Adipocyte (in vitro differentiated cells): Measurements from ENCODE around the gene STAB1.

Experiments
- DNase-seq: peaks from one replicate; pipeline ENCODE4 v3.0.0-alpha.2; 2015; ENCODE audit warnings: low read depth
- H3K27me3 ChIP-seq: replicated peaks from 2 replicates; pipeline ENCODE4 v1.7.0; 2013; ENCODE audit warnings: mild to moderate bottlenecking, low read length, moderate library complexity; ENCODE audit not compliant: control insufficient read depth, insufficient read depth
- H3K36me3 ChIP-seq: 2 replicates; pipeline ENCODE4 v1.7.0; 2013; ENCODE audit warnings: low read length, mild to moderate bottlenecking, moderate library complexity; ENCODE audit not compliant: control insufficient read depth, insufficient read depth, severe bottlenecking
- H3K4me1 ChIP-seq: 2 replicates; pipeline ENCODE4 v1.7.0; 2013; ENCODE audit warnings: mild to moderate bottlenecking, low read length, moderate library complexity; ENCODE audit not compliant: control insufficient read depth, insufficient read depth
- H3K4me3 ChIP-seq: 2 replicates; pipeline ENCODE4 v1.7.0; 2013; ENCODE audit warnings: mild to moderate bottlenecking, low read length, moderate library complexity
- H3K9ac ChIP-seq: 2 replicates; pipeline ENCODE4 v1.7.0; 2013; ENCODE audit warnings: mild to moderate bottlenecking, low read length, moderate library complexity
- H3K9me3 ChIP-seq: 2 replicates; pipeline ENCODE4 v1.7.0; 2013; ENCODE audit warnings: mild to moderate bottlenecking, low read length, moderate library complexity; ENCODE audit not compliant: control insufficient read depth

The STAB1 gene

DNA sequence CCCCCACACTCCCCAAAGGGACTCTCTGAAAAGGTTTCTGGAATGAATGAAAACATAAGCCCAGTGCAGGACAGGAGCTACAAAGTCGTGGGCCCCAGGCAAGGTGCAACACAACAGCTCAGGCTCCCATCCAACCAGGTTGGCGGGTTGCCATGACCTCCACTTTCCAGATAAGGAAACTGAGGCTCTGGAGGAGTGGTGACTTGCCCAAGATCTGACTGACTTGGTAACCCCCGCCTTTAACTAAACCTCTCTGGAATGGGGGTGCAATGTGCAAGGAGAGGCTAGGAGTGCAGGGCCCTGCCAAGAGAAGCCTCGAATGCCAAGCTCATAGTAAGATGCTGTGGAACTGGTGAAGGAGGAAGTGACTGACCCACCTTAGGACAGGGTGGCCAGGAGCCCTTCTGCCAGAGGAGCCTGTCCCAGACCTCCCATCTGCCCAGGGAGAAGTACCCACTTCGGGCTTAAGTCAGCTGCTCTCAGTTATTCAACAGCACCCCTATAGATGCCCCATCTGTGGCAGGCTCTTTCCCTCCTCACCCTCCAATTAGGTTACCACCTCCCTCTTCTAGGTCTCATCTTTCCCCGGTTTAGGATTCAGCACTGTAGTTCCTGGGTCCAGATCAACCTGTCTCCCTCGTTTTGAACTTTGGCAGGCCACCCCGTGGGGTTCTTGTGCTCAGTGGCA is 40.7 kb upstream of the STAB1 start:
- no peak for DNase-seq
- peaks cover 21% of the 10 kb centered on the region for H3K36me3 ChIP-seq
- peak overlapping the region; percentile 89 for H3K9ac ChIP-seq
- H3K4me3 ChIP-seq, result peak overlapping the region; percentile 98
- peaks cover 15% of the 10 kb centered on the region for H3K4me1 ChIP-seq
- no peaks in the 10 kb centered on the region for H3K9me3 ChIP-seq
- no peaks in the 10 kb centered on the region for H3K27me3 ChIP-seq

- peak overlapping the region; percentile 89 for H3K9ac ChIP-seq
- peak overlapping the region; percentile 98 for H3K4me3 ChIP-seq
- peaks cover 15% of the 10 kb centered on the region for H3K4me1 ChIP-seq
- no peaks in the 10 kb centered on the region for H3K9me3 ChIP-seq
- H3K27me3 ChIP-seq, result no peaks in the 10 kb centered on the region
- no peak for DNase-seq
- H3K36me3 ChIP-seq, result peaks cover 24% of the 10 kb centered on the region
Observed at GRCh38 chr3:52454938-52455282, 40.2 kb upstream of the STAB1 start.

- Histone ChIP-seq H3K36me3 (peaks cover 30% of the 10 kb centered on the region), H3K4me3 (peak within 1 kb of the TSS; percentile 98), H3K9me3 (no peaks in the 10 kb centered on the region), H3K27me3 (no peaks in the 10 kb centered on the region), H3K9ac (peak within 1 kb of the TSS; percentile 91), H3K4me1 (peaks cover 15% of the 10 kb centered on the region)
- peak; percentile 95 for DNase-seq
Observed at GRCh38 chr3:52455283-52456168, 39.6 kb upstream of the STAB1 start, which contains the start of gene NISCH. Gene NISCH (plus strand): TSS chr3:52455604. CDS start chr3:52455642, 38 bp downstream.

DNA sequence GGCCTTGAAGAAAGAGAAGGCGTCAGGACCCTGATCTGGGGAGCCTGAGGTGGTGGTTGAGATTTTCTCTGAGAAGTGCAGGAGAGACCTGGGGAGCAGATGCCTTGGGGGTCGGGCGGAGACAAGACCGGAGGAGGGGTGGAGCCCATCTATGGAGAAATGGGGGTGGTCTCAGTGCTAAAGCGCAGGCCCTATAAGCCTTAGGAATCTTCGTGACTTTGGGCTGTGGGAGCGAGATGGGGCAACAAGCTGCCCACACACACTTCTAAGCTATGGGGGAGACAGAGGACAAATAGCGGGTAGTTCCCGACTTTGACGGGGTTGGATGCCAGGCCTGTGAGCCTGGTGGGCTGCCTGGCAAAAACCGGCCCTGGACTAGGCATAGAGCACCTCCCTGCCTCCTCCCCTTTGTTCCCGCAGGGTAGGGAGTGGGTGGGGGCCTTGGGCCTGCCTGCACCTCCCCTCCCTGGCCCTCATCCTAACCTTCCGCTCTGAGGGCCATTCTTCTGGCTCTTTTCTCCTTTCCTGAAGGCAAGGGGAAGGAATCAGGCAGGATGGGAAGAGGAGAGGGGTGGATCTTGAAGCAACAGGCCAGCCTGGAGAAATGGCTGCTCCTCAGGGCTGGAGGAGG is 38.9 kb upstream of the STAB1 start:
- Histone ChIP-seq H3K36me3 (peaks cover 38% of the 10 kb centered on the region), H3K4me1 (peaks cover 15% of the 10 kb centered on the region), H3K9ac (peak overlapping the region; percentile 91), H3K4me3 (peak overlapping the region; percentile 98), H3K27me3 (no peaks in the 10 kb centered on the region), H3K9me3 (no peaks in the 10 kb centered on the region)
- DNase-seq, result peak; percentile 63

DNA sequence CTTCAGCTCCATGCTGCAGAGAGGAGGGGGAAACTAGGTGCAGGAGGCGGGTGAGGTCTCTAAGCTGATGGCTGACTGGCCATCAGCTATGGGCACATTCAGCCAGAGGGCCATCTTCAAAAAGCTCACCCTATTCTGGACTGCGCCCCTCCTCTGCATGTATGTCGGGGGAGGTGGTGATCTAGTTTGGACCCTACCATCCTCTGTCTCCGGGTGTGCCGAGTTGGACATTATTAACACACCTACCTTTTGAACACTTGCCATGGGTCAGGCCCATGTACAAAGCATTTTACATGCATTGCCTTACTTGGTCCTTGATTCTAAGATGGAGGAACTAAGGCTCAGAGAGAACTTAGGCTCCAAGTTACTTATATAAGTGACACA is 38.3 kb upstream of the STAB1 start:
- H3K27me3 ChIP-seq, result no peaks in the 10 kb centered on the region

DNA sequence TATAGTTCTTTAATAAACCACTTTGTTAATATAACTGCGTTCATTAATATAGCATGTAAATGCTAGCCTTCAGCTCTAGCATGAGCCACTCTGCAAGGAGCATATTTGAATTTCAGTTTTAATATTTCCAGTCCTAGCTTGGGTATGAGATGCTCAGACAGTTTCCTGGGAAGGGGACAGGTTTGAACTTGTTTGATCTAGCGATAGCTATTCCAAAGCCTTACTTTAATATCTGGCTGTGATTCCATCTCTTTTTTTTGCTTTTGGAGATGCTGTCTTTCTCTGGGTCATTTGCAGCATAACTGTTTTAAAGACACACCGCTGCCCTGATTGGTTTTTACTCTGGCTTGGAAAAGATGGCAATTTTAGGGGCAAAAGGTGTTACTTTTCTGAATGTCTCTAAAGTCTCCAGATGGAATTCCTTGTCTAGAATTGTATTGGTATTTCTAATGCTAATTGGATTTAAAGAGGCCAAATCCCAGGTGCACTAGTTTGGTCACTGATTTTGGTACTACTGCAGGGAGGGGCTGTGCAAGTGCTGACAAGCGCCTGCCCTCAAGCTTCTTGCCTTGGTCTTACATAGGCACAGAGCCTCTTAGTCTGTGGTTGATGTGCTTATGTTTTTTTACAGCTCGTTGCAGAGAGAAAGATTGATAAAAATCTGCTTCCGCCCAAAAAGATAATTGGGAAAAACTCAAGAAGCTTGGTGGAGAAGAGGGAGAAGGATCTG is 36.9 kb upstream of the STAB1 start:
- Histone ChIP-seq H3K9ac (no peak overlapping the region), H3K36me3 (peaks cover 41% of the 10 kb centered on the region), H3K4me3 (no peak overlapping the region), H3K4me1 (peaks cover 20% of the 10 kb centered on the region), H3K27me3 (no peaks in the 10 kb centered on the region), H3K9me3 (no peaks in the 10 kb centered on the region)
- DNase-seq, result no peak

More for the DNA sequence above, 38.3 kb upstream of the STAB1 start:
- H3K4me1 ChIP-seq, result peaks cover 15% of the 10 kb centered on the region
- peaks cover 38% of the 10 kb centered on the region for H3K36me3 ChIP-seq
- H3K4me3 ChIP-seq, result peak overlapping the region; percentile 98
- peak overlapping the region; percentile 91 for H3K9ac ChIP-seq
- DNase-seq, result no peak
- H3K9me3 ChIP-seq, result no peaks in the 10 kb centered on the region

GRCh38 chr3:52458770-52459545 is 36.2 kb upstream of the STAB1 start:
- Histone ChIP-seq H3K27me3 (no peaks in the 10 kb centered on the region), H3K4me1 (peaks cover 20% of the 10 kb centered on the region), H3K9ac (no peak overlapping the region), H3K4me3 (no peak overlapping the region), H3K36me3 (peaks cover 45% of the 10 kb centered on the region), H3K9me3 (no peaks in the 10 kb centered on the region)
- no peak for DNase-seq

DNA sequence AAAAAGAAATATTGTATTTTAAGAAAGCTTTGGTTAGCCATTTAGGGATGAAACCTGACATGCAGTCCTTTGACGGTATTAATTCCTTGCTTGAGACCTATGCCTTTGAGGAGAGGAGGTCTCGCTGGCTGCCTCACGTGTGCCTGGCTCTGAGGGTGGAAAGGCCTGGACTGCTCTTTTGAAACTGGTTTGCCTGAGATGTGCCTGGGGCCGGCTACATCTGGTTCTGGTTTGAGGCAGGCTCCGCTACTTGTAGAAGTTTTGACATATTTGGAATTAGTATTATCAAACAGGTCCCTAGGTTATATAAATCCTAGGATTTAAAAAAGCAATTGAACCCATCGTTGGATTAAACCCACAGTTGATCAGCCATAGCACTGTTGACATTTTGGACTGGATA is 33.3 kb upstream of the STAB1 start:
- H3K9ac ChIP-seq, result peak overlapping the region; percentile 24
- no peaks in the 10 kb centered on the region for H3K27me3 ChIP-seq
- H3K36me3 ChIP-seq, result peaks cover 57% of the 10 kb centered on the region
- H3K4me1 ChIP-seq, result peaks cover 23% of the 10 kb centered on the region
- no peaks in the 10 kb centered on the region for H3K9me3 ChIP-seq
- no peak overlapping the region for H3K4me3 ChIP-seq
- peak; percentile 67 for DNase-seq

- Histone ChIP-seq H3K4me1 (peaks cover 33% of the 10 kb centered on the region), H3K9ac (no peak overlapping the region), H3K9me3 (no peaks in the 10 kb centered on the region), H3K36me3 (peaks cover 45% of the 10 kb centered on the region), H3K4me3 (no peak overlapping the region), H3K27me3 (no peaks in the 10 kb centered on the region)
- DNase-seq, result no peak
Observed at GRCh38 chr3:52463416-52463815, 31.7 kb upstream of the STAB1 start.

- DNase-seq, result peak; percentile 79
- Histone ChIP-seq H3K4me3 (peak overlapping the region; percentile 55), H3K27me3 (no peaks in the 10 kb centered on the region), H3K4me1 (peaks cover 49% of the 10 kb centered on the region), H3K36me3 (peaks cover 42% of the 10 kb centered on the region), H3K9me3 (no peaks in the 10 kb centered on the region), H3K9ac (peak overlapping the region; percentile 59)
Observed at GRCh38 chr3:52468336-52468735, 26.8 kb upstream of the STAB1 start.
